Endothelial cell of umbilical vein (primary cell): ENCODE measurements around the gene SSC4D.

Experiments used
- CTCF ChIP-seq, 2 donors: IDR thresholded peaks; 1 replicate in 1 of 2; 2 replicates in 1 of 2; pipeline ENCODE4 v1.5.1; 2011; ENCODE audit warnings: low read length in 2 of 2, mild to moderate bottlenecking in 2 of 2, moderate library complexity in 2 of 2, control low read depth in 1 of 2, inconsistent platforms in 1 of 2, low read depth in 1 of 2; ENCODE audit not compliant: insufficient read depth in 1 of 2; ENCODE audit errors: extremely low read depth in 1 of 2
- FOS ChIP-seq: IDR thresholded peaks from 2 replicates; pipeline ENCODE4 v1.6.1; 2011; ENCODE audit warnings: mild to moderate bottlenecking, low read length, moderate library complexity, borderline replicate concordance; ENCODE audit not compliant: insufficient read depth

- TF ChIP-seq CTCF (IDR thresholded peaks at IDR 0.05; ENCODE audit: extremely low read depth in 1 of 2, insufficient read depth in 1 of 2, low read depth in 1 of 2, low read length in 2 of 2) (no peak), FOS (no peak)
Observed at GRCh38 chr7:76395965-76396726, 13.4 kb downstream of the SSC4D start.
